DND-41 (cell line): ENCODE results near the gene LEF1.

Experiments
- EZH2 ChIP-seq: IDR thresholded peaks from 3 replicates; pipeline ENCODE4 v1.6.1; 2012; ENCODE audit warnings: borderline replicate concordance, low read depth, mild to moderate bottlenecking, moderate library complexity, low read length, inconsistent platforms; ENCODE audit not compliant: severe bottlenecking
- TF ChIP-seq, protein P1 (sequence below): IDR thresholded peaks from 2 replicates; pipeline ENCODE4 v1.5.1; 2012; ENCODE audit warnings: borderline replicate concordance, low read length, moderate library complexity, mild to moderate bottlenecking; ENCODE audit not compliant: poor library complexity, severe bottlenecking; ENCODE audit errors: extremely low read depth

DNA sequence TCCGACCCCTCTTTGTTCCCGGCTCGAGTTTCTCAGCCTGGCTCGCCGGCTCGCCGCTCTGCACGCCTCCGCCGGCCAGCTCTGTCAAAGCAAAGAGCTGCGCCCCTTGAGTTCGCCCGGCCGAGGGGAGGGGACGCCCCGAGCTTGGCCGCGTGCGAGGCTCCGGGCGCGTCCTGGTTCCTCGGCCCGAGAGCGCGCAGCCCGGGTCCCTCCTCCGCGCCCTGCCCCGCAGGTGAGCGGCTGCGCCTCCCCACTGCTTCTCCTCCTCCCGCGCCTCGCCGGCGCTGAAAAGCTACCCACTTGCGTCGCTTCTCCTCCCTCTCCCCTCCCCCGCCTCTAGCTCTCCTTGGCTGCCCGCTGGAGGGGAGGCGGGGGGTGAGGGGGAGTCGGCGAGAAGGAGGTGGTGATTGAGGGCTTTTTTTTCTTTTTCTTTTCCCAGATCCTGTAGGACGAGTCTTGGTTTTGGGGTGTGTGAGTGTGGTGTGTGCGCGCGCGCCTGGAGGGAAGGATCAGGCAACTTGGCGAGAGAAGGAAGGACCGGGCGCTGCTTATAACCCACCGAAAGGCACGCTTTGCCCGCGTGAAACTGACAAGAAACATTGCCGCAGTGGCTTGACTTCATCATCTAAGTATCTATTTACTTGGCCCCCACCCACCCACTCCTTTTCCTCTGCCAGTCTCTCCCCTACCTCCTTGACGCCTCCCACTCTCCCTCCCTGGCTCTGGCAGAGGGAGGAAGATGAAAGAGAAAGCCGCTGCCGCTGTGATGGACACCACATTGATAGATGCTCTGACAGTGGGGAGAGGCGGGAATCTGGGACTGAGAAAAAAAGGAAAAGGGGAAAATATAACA is at the start of gene LEF1:
- TF ChIP-seq, protein P1, sequence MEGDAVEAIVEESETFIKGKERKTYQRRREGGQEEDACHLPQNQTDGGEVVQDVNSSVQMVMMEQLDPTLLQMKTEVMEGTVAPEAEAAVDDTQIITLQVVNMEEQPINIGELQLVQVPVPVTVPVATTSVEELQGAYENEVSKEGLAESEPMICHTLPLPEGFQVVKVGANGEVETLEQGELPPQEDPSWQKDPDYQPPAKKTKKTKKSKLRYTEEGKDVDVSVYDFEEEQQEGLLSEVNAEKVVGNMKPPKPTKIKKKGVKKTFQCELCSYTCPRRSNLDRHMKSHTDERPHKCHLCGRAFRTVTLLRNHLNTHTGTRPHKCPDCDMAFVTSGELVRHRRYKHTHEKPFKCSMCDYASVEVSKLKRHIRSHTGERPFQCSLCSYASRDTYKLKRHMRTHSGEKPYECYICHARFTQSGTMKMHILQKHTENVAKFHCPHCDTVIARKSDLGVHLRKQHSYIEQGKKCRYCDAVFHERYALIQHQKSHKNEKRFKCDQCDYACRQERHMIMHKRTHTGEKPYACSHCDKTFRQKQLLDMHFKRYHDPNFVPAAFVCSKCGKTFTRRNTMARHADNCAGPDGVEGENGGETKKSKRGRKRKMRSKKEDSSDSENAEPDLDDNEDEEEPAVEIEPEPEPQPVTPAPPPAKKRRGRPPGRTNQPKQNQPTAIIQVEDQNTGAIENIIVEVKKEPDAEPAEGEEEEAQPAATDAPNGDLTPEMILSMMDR, result no peak
- TF ChIP-seq EZH2, result no peak
